Measurements from ENCODE around the gene PRKCB. TPM values are rescaled to one million over a fixed set of nuclear protein-coding genes. Genes with fewer than 3 reads are reported as not detected.

PRKCB gene
- polyA plus RNA-seq, 3 donors: 57.4 to 87.4 (median 75.5) TPM

DNA sequence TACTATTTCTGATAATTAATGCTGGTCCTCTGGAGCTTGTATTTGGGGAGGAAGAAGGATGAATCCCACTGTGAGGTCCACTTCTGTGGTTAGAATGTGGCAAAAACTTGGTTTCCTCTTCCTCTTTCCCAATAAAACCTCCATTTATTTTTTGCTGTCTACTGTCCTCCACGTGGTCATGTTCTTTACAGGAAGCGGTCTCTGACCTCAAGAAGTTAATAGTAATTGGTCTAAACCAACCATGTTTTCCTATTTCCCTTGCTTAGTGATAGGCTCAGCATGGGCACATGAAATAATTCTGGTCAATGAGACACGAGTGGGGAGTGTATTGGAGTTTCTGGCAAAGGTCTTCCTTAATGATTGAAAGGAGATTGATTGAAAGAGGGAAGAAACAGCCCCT, 47.1 kb upstream of the PRKCB start:
- Histone ChIP-seq H4K20me1 (ENCODE audit: insufficient read depth, low read length) (no peaks in the 10 kb centered on the region), H3K36me3 (replicated peaks in 1 of 2; ENCODE audit: control insufficient read depth in 1 of 2, insufficient read depth in 2 of 2, low read length in 2 of 2) (no peaks in the 10 kb centered on the region), H3K27ac (ENCODE audit: low read depth in 1 of 2, low read length in 2 of 2) (no peak overlapping the region), H3K9ac (ENCODE audit: insufficient read depth, low read length, poor library complexity, severe bottlenecking) (no peak overlapping the region), H3K9me3 (replicated peaks in 1 of 2; ENCODE audit: control insufficient read depth in 1 of 2, insufficient read depth in 1 of 2, low read length in 2 of 2) (peaks cover 0 to 7% of the 10 kb centered on the region in 2 donors), H3K79me2 (ENCODE audit: insufficient read depth, low read length) (no peaks in the 10 kb centered on the region), H3K4me2 (replicated peaks; ENCODE audit: extremely low read depth, low read length, poor library complexity, severe bottlenecking) (peak overlapping the region; percentile 13), H3K4me3 (replicated peaks in 1 of 3; ENCODE audit: low read depth in 2 of 3, low read length in 3 of 3) (peak overlapping the region in 1 of 3 experiments; percentile 27), H3K4me1 (ENCODE audit: control insufficient read depth in 1 of 2, insufficient read depth in 2 of 2, low read length in 2 of 2) (peaks cover 20 to 23% of the 10 kb centered on the region in 2 donors), H2AFZ (ENCODE audit: insufficient read depth, low read depth, low read length, poor library complexity, severe bottlenecking) (no peak overlapping the region), H3K27me3 (ENCODE audit: control insufficient read depth in 2 of 2, insufficient read depth in 2 of 2, low read length in 2 of 2) (peaks cover 31 to 50% of the 10 kb centered on the region in 2 donors)
- TF ChIP-seq CTCF (IDR thresholded peaks at IDR 0.05): no peak
- DNase-seq: peak; percentile 27 to 50 (median 49)
- intact Hi-C loops (cut with micrococcal nuclease): no loop called here
- H3K4me3 Mint-ChIP-seq: peak overlapping the region in 1 of 2 donors; percentile 65
- whole genome bisulfite sequencing (ENCODE audit: insufficient coverage): 0% methylated on average over 1 of the region's 3 CpGs
- peaks cover 0 to 7% of the 10 kb centered on the region in 2 donors for H3K36me3 Mint-ChIP-seq
- H3K9me3 Mint-ChIP-seq: peaks cover 0 to 10% (median 7%) of the 10 kb centered on the region in 7 donors
- H3K27me3 Mint-ChIP-seq (ENCODE audit: low read depth in 3 of 3): peaks cover 29 to 63% (median 51%) of the 10 kb centered on the region in 3 donors
- H3K27ac Mint-ChIP-seq: peak overlapping the region in 1 of 7 donors; percentile 38
- H3K4me1 Mint-ChIP-seq: peaks cover 21% of the 10 kb centered on the region

DNA sequence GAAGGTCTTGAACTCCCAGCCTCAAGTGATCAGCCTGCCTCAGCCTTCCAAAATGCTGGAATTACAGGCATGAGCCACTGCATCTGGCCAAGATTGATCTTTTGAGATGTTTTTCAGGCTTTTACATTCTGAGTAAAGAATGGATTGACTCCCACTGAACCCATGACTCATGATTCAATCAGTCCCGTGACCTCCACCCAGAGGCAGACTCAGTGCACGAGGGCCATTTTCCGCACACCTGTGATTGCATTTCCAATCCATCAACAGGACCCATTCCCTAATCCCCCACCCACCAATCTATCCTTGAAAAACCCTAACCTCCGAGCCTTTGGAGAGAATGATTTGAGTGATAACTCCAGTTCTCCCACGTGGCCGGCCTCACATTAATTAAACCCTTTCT, 40.4 kb upstream of the PRKCB start:
- DNase-seq: no peak

More for the DNA sequence above, 40.4 kb upstream of the PRKCB start:
- Histone ChIP-seq H3K36me3 (replicated peaks in 1 of 2; ENCODE audit: control insufficient read depth in 1 of 2, insufficient read depth in 2 of 2, low read length in 2 of 2) (no peaks in the 10 kb centered on the region), H2AFZ (ENCODE audit: insufficient read depth, low read depth, low read length, poor library complexity, severe bottlenecking) (no peak overlapping the region), H3K27me3 (ENCODE audit: control insufficient read depth in 2 of 2, insufficient read depth in 2 of 2, low read length in 2 of 2) (peaks cover 2 to 9% of the 10 kb centered on the region in 2 donors), H3K4me2 (replicated peaks; ENCODE audit: extremely low read depth, low read length, poor library complexity, severe bottlenecking) (no peak overlapping the region), H3K27ac (ENCODE audit: low read depth in 1 of 2, low read length in 2 of 2) (no peak overlapping the region), H3K9me3 (replicated peaks in 1 of 2; ENCODE audit: control insufficient read depth in 1 of 2, insufficient read depth in 1 of 2, low read length in 2 of 2) (no peaks in the 10 kb centered on the region), H4K20me1 (ENCODE audit: insufficient read depth, low read length) (no peaks in the 10 kb centered on the region), H3K4me1 (ENCODE audit: control insufficient read depth in 1 of 2, insufficient read depth in 2 of 2, low read length in 2 of 2) (no peaks in the 10 kb centered on the region), H3K79me2 (ENCODE audit: insufficient read depth, low read length) (no peaks in the 10 kb centered on the region), H3K9ac (ENCODE audit: insufficient read depth, low read length, poor library complexity, severe bottlenecking) (no peak overlapping the region), H3K4me3 (replicated peaks in 1 of 3; ENCODE audit: low read depth in 2 of 3, low read length in 3 of 3) (no peak overlapping the region)
- TF ChIP-seq CTCF (IDR thresholded peaks at IDR 0.05): no peak
- H3K9me3 Mint-ChIP-seq: no peaks in the 10 kb centered on the region
- H3K27ac Mint-ChIP-seq: no peak overlapping the region
- no peaks in the 10 kb centered on the region for H3K4me1 Mint-ChIP-seq
- H3K4me3 Mint-ChIP-seq: no peak overlapping the region
- WGBS (ENCODE audit: insufficient coverage): 93% methylated on average over 2 of the region's 6 CpGs
- H3K36me3 Mint-ChIP-seq: no peaks in the 10 kb centered on the region
- intact Hi-C loops (cut with micrococcal nuclease): no loop called here
- peaks cover 6 to 24% (median 16%) of the 10 kb centered on the region in 3 donors for H3K27me3 Mint-ChIP-seq (ENCODE audit: low read depth in 3 of 3)

Data from CD14-positive monocyte (primary cell).